HG03457 (cell line): Measurements from ENCODE around the gene GATD1.
A peak's percentile ranks its signal among the peaks of the same experiment; 100 is the strongest.

Source experiments
- ATAC-seq: cut with Tn5 transposase; IDR thresholded peaks from one replicate; pipeline ENCODE4 v1.9.1; 2021; ENCODE audit warnings: moderate number of reproducible peaks; ENCODE audit not compliant: unreplicated experiment

The GATD1 gene

GRCh38 chr11:813072-813455 is 35.8 kb upstream of the GATD1 start:
- no peak for ATAC-seq

GRCh38 chr11:812390-812789 is 35.1 kb upstream of the GATD1 start:
- ATAC-seq: no peak

- ATAC-seq: no peak
Measured at GRCh38 chr11:811446-812245, 34.4 kb upstream of the GATD1 start.

GRCh38 chr11:810040-810567 is 32.8 kb upstream of the GATD1 start:
- peak; percentile 1 for ATAC-seq

- peak; percentile 51 for ATAC-seq
Measured at GRCh38 chr11:809287-810039, 32.2 kb upstream of the GATD1 start, which contains the start of gene RPLP2. Gene RPLP2, plus strand, starts transcription at chr11:809967. Its CDS starts 268 bp downstream, at chr11:810235.

GRCh38 chr11:808427-809286 is 31.4 kb upstream of the GATD1 start:
- ATAC-seq: no peak

GRCh38 chr11:804599-804964 is 27.3 kb upstream of the GATD1 start:
- no peak for ATAC-seq

GRCh38 chr11:803770-804598 is 26.7 kb upstream of the GATD1 start:
- ATAC-seq: no peak

- no peak for ATAC-seq
Measured at GRCh38 chr11:803467-803742, 26.1 kb upstream of the GATD1 start.

GRCh38 chr11:802693-803466 is 25.6 kb upstream of the GATD1 start:
- ATAC-seq: no peak

- ATAC-seq: no peak
Measured at GRCh38 chr11:802018-802617, 24.8 kb upstream of the GATD1 start.

- no peak for ATAC-seq
Measured at GRCh38 chr11:801097-801780, 24.0 kb upstream of the GATD1 start.

- no peak for ATAC-seq
Measured at GRCh38 chr11:800473-800872, 23.2 kb upstream of the GATD1 start.

- no peak for ATAC-seq
Measured at GRCh38 chr11:799641-800316, 22.5 kb upstream of the GATD1 start.

- peak; percentile 35 for ATAC-seq
Measured at GRCh38 chr11:798093-798713, 20.9 kb upstream of the GATD1 start, which contains the start of gene SLC25A22. Gene SLC25A22, minus strand, starts transcription at chr11:798281. Its CDS starts 3,275 bp downstream, at chr11:795006.

- peak; percentile 26 for ATAC-seq
Measured at GRCh38 chr11:797296-798092, 20.2 kb upstream of the GATD1 start.
